HepG2 (cell line): ENCODE results near the gene SYCE3. TPM values are rescaled to one million over a fixed set of nuclear protein-coding genes. Genes with fewer than 3 reads are reported as not detected.

ENCODE experiments used
- ATAC-seq: fragments of 200-7000 bp; cut with Tn5 transposase; 3 replicates; pipeline ENCODE4 v1.9.1; 2020; ENCODE audit warnings: mild to moderate bottlenecking, moderate library complexity
- BruUV-seq: library from RNA; stranded (reverse); fragments of 400-500 nt; replicated peaks from 2 replicates; lab custom pipeline; 2021; lab: Mats Ljungman, UMichigan
- CTCF ChIA-PET: fragments of 300-600 bp; formaldehyde crosslinking; extraction: SDS; loops from one replicate; lab custom pipeline; 2021; ENCODE audit warnings: low total read pairs, inconsistent platforms, low intra/inter-chr PET ratio; lab: Yijun Ruan, JAX
- POLR2A ChIA-PET: fragments of 350-600 bp; sonication (Branson Sonifier 250); formaldehyde crosslinking; loops from one replicate; lab custom pipeline; 2020; ENCODE audit warnings: antibody characterized with exemption, inconsistent platforms; lab: Yijun Ruan, JAX
- DNase-seq: peaks from one replicate; pipeline ENCODE4 v3.0.0-alpha.2; 2015; ENCODE audit warnings: low spot score
- FAIRE-seq: peaks from 3 replicates; lab custom pipeline; 2011; peaks lifted over from hg19 to GRCh38; lab: Jason Lieb, UNC
- H2AFZ ChIP-seq: one replicate; pipeline ENCODE4 v1.6.1; 2011; ENCODE audit warnings: low read length, inconsistent platforms
- H3K27ac ChIP-seq: fragments of 300-600 bp; 3 replicates; pipeline ENCODE4 v1.8.0; 2011; ENCODE audit warnings: mixed run types, mild to moderate bottlenecking, mixed read lengths, low read length, inconsistent platforms; ENCODE audit not compliant: insufficient read depth; ENCODE audit errors: extremely low read length
- H3K27me3 ChIP-seq, 2 experiments: fragments of 200-600 bp in 1 of 2; 2 replicates in 1 of 2; 3 replicates in 1 of 2; pipeline versions ENCODE4 v1.6.0 to v1.8.0; 2011; ENCODE audit warnings: low read length in 2 of 2, mild to moderate bottlenecking in 2 of 2, moderate library complexity in 2 of 2, inconsistent platforms in 1 of 2; ENCODE audit not compliant: insufficient read depth in 2 of 2, control insufficient read depth in 1 of 2
- H3K36me3 ChIP-seq, 2 experiments: fragments of 200-600 bp in 1 of 2; replicated peaks in 1 of 2; 2 replicates in 1 of 2; 3 replicates in 1 of 2; pipeline versions ENCODE4 v1.5.1 to v1.8.0; 2011; ENCODE audit warnings: low read length in 2 of 2, inconsistent platforms in 1 of 2; ENCODE audit not compliant: insufficient read depth in 2 of 2, control insufficient read depth in 1 of 2
- H3K4me1 ChIP-seq: 2 replicates; pipeline ENCODE4 v1.5.1; 2012; ENCODE audit warnings: low read length, inconsistent platforms; ENCODE audit not compliant: insufficient read depth
- H3K4me2 ChIP-seq: 2 replicates; pipeline ENCODE4 v1.6.0; 2011; ENCODE audit warnings: low read depth, low read length, inconsistent platforms
- H3K4me3 ChIP-seq, 3 experiments: fragments of 200-600 bp in 1 of 3; sonication (generic), shearing (Covaris generic) in 1 of 3; replicated peaks in 1 of 3; 2 replicates each; pipeline ENCODE4 v1.5.1; 2011 to 2016; ENCODE audit warnings: low read length in 3 of 3, inconsistent platforms in 2 of 3, low read depth in 2 of 3, mild to moderate bottlenecking in 2 of 3, control low read depth in 1 of 3, mixed read lengths in 1 of 3; ENCODE audit not compliant: insufficient read depth in 1 of 3
- H3K79me2 ChIP-seq: one replicate; pipeline ENCODE4 v1.6.1; 2011; ENCODE audit warnings: low read length, inconsistent platforms; ENCODE audit not compliant: insufficient read depth
- H3K9ac ChIP-seq: 2 replicates; pipeline ENCODE4 v1.6.0; 2011; ENCODE audit warnings: mild to moderate bottlenecking, low read depth, low read length, inconsistent platforms; ENCODE audit not compliant: insufficient read depth
- H3K9me3 ChIP-seq: 2 replicates; pipeline ENCODE4 v1.5.1; 2012; ENCODE audit warnings: mild to moderate bottlenecking, low read length
- H4K20me1 ChIP-seq: 2 replicates; pipeline ENCODE4 v1.6.0; 2011; ENCODE audit warnings: inconsistent platforms, mild to moderate bottlenecking, low read length, moderate library complexity; ENCODE audit not compliant: insufficient read depth
- HCFC1 ChIP-seq: fragments of 150-350 bp; IDR thresholded peaks from 2 replicates; pipeline ENCODE4 v1.6.1; 2014; ENCODE audit warnings: low read depth, low read length
- NR2C2 ChIP-seq: sonication (generic); formaldehyde crosslinking; IDR thresholded peaks from 2 replicates; pipeline ENCODE4 v1.4.0; 2020; ENCODE audit warnings: missing genetic modification reagents, mild to moderate bottlenecking, moderate library complexity, borderline replicate concordance
- PAXIP1 ChIP-seq: sonication (generic); formaldehyde crosslinking; conservative IDR thresholded peaks from 2 replicates; pipeline ENCODE4 v1.4.0; 2020; ENCODE audit warnings: mild to moderate bottlenecking, missing genetic modification reagents, moderate library complexity
- PBX3 ChIP-seq: sonication (generic); formaldehyde crosslinking; IDR thresholded peaks from 2 replicates; pipeline ENCODE4 v1.8.1; 2023; ENCODE audit warnings: missing genetic modification reagents, inconsistent platforms, borderline replicate concordance
- TAF1 ChIP-seq: sonication (generic); formaldehyde crosslinking; IDR thresholded peaks from 2 replicates; pipeline ENCODE4 v1.4.0; 2020; ENCODE audit warnings: missing genetic modification reagents
- ZNF282 ChIP-seq: fragments of 450-650 bp; IDR thresholded peaks from 2 replicates; pipeline ENCODE4 v1.6.1; 2018; ENCODE audit not compliant: partially characterized antibody
- ZNF510 ChIP-seq: sonication (generic); formaldehyde crosslinking; IDR thresholded peaks from 2 replicates; pipeline ENCODE4 v1.4.0; 2020; ENCODE audit warnings: low read depth, mild to moderate bottlenecking, missing genetic modification reagents
- ZNF644 ChIP-seq: IDR thresholded peaks from 2 replicates; pipeline ENCODE4 v1.6.1; 2016; ENCODE audit warnings: low read depth
- ZNF780A ChIP-seq: sonication (generic); formaldehyde crosslinking; IDR thresholded peaks from 2 replicates; pipeline ENCODE4 v1.8.0; 2022; ENCODE audit warnings: mild to moderate bottlenecking, missing genetic modification reagents, moderate library complexity
- WGBS: methylation state at CpG from one replicate; pipeline ENCODE4 v1.1.6; 2017; ENCODE audit warnings: low lambda C conversion rate; 5-methylcytosine and 5-hydroxymethylcytosine counted together
- in situ Hi-C: cut with HindIII; loops from 2 replicates; pipeline ENCODE4 v1.10.0; 2017; ENCODE audit warnings: low pct_unique_long_range_greater_than_20kb; ENCODE audit not compliant: extremely low pct_ligation_motif_present
- intact Hi-C: fragments of 100-400 bp; cut with micrococcal nuclease; formaldehyde crosslinking; loops from one replicate; pipeline ENCODE4 v1.10.0; 2022; ENCODE audit not compliant: unreplicated experiment
- polyA plus RNA-seq, 8 experiments: library from polyadenylated mRNA; depleted of rRNA in 3 of 8; stranded (reverse) in 7 of 8; unstranded in 1 of 8; fragments of >200 nt; fragmentation: Illumina TruSeq in 4 of 8; extraction: Trizol in 4 of 8; gene quantifications; 2 replicates each; pipeline versions ENCODE4 v1.2.1 to v1.2.3, GENCODE V29; 2011 to 2016; ENCODE audit warnings: low read depth in 4 of 8, missing spikeins in 1 of 8, mixed read lengths in 1 of 8; ENCODE audit not compliant: insufficient read depth in 1 of 8
- total RNA-seq, 5 experiments: library from RNA; depleted of rRNA; stranded (reverse); fragments of >200 nt; fragmentation: Illumina TruSeq; extraction: Trizol; gene quantifications; 2 replicates each; pipeline ENCODE4 v1.2.3, GENCODE V29; 2016; ENCODE audit warnings: low read depth in 1 of 5
- TF ChIP-seq, protein P1 (sequence below): sonication (generic); formaldehyde crosslinking; IDR thresholded peaks from 2 replicates; pipeline ENCODE4 v1.5.0; 2020; ENCODE audit warnings: mild to moderate bottlenecking, missing genetic modification reagents

SYCE3 gene
- total and polyA plus RNA-seq, 2 of the 13 experiments (the other 11 are each of a cell fraction or from before 2014, with no cell fraction given): not detected

DNA sequence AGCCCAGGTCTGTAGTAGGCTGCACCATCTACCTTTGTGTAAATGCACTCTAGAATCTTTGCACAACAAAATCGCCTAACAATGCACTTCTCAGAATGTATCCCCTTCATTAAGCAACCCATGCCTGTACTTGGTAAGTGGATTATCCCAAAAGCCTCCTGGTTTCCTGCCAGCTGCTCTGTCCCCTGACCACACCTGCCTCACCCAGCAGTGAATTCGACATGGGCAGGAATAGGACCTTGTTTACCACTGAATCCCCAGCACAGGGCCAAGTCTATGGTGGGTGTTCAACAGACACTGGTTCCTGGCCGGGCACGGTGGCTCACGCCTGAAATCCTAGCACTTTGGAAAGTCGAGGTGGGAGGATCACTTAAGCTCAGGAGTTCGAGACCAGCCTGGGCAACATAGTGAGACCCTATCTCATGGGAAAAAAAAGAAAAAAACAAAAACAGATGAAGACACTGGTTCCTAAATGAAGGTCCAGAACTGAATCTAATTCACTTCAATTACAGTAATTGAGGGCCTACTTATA lies 5.1 kb upstream of the SYCE3 start:
- Histone ChIP-seq H3K27ac (no peak overlapping the region), H4K20me1 (no peaks in the 10 kb centered on the region), H2AFZ (no peak overlapping the region), H3K9me3 (no peaks in the 10 kb centered on the region), H3K4me1 (peaks cover 41% of the 10 kb centered on the region), H3K4me3 (no peak overlapping the region), H3K36me3 (peaks cover 4% of the 10 kb centered on the region in 2 experiments; a peak in 2 of 5 replicates), H3K79me2 (no peaks in the 10 kb centered on the region), H3K9ac (no peak overlapping the region), H3K27me3 (no peaks in the 10 kb centered on the region), H3K4me2 (no peak overlapping the region)
- BruUV-seq: no TSS peak
- no peak for DNase-seq
- ChIA-PET CTCF (no interaction called here), POLR2A (interaction anchor here (3.2 kb wide), 1 partner anchor 14 kb away, joined by 30 read pairs; the partner anchor contains the start of gene CHKB)
- in situ Hi-C loops: loop anchor here (5.0 kb wide), 1 partner anchor 35 kb away; the partner anchor contains the start of gene TYMP
- WGBS: 87% methylated on average over 7 of the region's 7 CpGs
- no peak for TF ChIP-seq ZNF282
- FAIRE-seq: no peak
- intact Hi-C loops: no loop called here
- no peak for ATAC-seq

DNA sequence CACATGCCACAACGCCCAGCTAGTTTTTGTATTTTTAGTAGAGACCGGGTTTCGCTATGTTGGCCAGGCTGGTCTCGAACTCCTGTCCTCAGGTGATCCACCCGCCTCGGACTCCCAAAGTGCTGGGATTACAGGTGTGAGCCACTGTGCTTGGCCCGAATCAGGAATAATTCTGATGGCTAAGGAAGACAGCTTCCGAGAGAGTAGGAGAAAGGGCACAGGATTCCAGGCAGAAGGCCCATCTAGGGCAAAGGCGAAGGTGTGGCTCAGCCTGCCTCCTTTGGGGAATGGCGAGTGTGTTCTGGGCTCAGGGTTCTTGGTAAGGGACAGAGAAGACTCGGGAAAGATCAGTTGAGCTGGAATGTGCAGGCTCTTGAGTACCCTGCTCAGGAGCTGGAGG lies 1.6 kb upstream of the SYCE3 start:
- POLR2A ChIA-PET: interaction anchor here (0.8 to 2.9 kb wide), 6 partner anchors 17 to 136 kb away, joined by 3 to 36 read pairs (median 8); partner anchors contain the start of genes KLHDC7B and SCO2
- TF ChIP-seq NR2C2 (CRISPR knock-in tag) (no peak), PAXIP1 (CRISPR knock-in tag) (no peak), ZNF510 (CRISPR knock-in tag) (no peak), ZNF644 (CRISPR knock-in tag) (no peak), TAF1 (no peak), HCFC1 (no peak), PBX3 (CRISPR knock-in tag) (no peak), ZNF780A (no peak)
- TF ChIP-seq, protein P1, sequence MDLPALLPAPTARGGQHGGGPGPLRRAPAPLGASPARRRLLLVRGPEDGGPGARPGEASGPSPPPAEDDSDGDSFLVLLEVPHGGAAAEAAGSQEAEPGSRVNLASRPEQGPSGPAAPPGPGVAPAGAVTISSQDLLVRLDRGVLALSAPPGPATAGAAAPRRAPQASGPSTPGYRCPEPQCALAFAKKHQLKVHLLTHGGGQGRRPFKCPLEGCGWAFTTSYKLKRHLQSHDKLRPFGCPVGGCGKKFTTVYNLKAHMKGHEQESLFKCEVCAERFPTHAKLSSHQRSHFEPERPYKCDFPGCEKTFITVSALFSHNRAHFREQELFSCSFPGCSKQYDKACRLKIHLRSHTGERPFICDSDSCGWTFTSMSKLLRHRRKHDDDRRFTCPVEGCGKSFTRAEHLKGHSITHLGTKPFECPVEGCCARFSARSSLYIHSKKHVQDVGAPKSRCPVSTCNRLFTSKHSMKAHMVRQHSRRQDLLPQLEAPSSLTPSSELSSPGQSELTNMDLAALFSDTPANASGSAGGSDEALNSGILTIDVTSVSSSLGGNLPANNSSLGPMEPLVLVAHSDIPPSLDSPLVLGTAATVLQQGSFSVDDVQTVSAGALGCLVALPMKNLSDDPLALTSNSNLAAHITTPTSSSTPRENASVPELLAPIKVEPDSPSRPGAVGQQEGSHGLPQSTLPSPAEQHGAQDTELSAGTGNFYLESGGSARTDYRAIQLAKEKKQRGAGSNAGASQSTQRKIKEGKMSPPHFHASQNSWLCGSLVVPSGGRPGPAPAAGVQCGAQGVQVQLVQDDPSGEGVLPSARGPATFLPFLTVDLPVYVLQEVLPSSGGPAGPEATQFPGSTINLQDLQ (CRISPR knock-in tag): no peak

More for the DNA sequence above, 1.6 kb upstream of the SYCE3 start:
- Histone ChIP-seq H3K9me3 (no peaks in the 10 kb centered on the region), H2AFZ (no peak overlapping the region), H3K4me2 (no peak overlapping the region; the same call in 1 of the 2 replicates), H4K20me1 (no peaks in the 10 kb centered on the region), H3K27ac (no peak overlapping the region), H3K79me2 (no peaks in the 10 kb centered on the region), H3K27me3 (peaks cover 0 to 13% of the 10 kb centered on the region in 2 experiments; a peak in 1 of 5 replicates), H3K9ac (no peak overlapping the region), H3K4me1 (peaks cover 28% of the 10 kb centered on the region), H3K4me3 (no peak overlapping the region; a peak in 1 of 6 replicates), H3K36me3 (no peaks in the 10 kb centered on the region)
- DNase-seq (no peak), ATAC-seq (no peak), FAIRE-seq (no peak)
- BruUV-seq: no TSS peak
- in situ Hi-C loops (no loop called here), intact Hi-C loops (loop anchor here (5.0 kb wide), 1 partner anchor 37 kb away; the partner anchor contains the start of gene SCO2)
- CTCF ChIA-PET: no interaction called here
- WGBS: 90% methylated on average over 9 of the region's 11 CpGs
